A549 (cell line): Measurements from ENCODE around the gene PEX10.

Experiments
- CTCF ChIP-seq: fragments of >200 bp; sonication (Bioruptor Twin); formaldehyde crosslinking; IDR thresholded peaks from 3 replicates; pipeline ENCODE4 v1.5.1; 2016
- E2F6 ChIP-seq: IDR thresholded peaks from 2 replicates; pipeline ENCODE4 v1.6.1; 2012; ENCODE audit warnings: low read depth, borderline replicate concordance
- HOXA7 ChIP-seq: fragments of 250-450 bp; sonication (Bioruptor Pico); IDR thresholded peaks from 2 replicates; pipeline ENCODE4 v1.5.0; 2020; ENCODE audit warnings: mild to moderate bottlenecking, moderate library complexity
- MAX ChIP-seq: IDR thresholded peaks from 2 replicates; pipeline ENCODE4 v1.6.1; 2012
- POLR2A ChIP-seq: IDR thresholded peaks from 2 replicates; pipeline ENCODE4 v1.6.1; 2012; ENCODE audit warnings: mild to moderate bottlenecking, low read length
- USF2 ChIP-seq: fragments of 450-650 bp; IDR thresholded peaks from 2 replicates; pipeline ENCODE4 v1.6.1; 2014; ENCODE audit warnings: antibody characterized with exemption

- TF ChIP-seq POLR2A (no peak), E2F6 (no peak), USF2 (no peak), CTCF (no peak), HOXA7 (no peak), MAX (no peak)
Observed at GRCh38 chr1:2431518-2431917, 19.2 kb upstream of the PEX10 start.
